GM23338 (cell line): Measurements from ENCODE around the gene ARMC5. TPM values are rescaled to one million over a fixed set of nuclear protein-coding genes. Genes with fewer than 3 reads are reported as not detected.

Experiments
- ATAC-seq: fragments of 200-7000 bp; cut with Tn5 transposase; 3 replicates; pipeline ENCODE4 v1.9.1; 2020
- DNase-seq: peaks from one replicate; pipeline ENCODE4 v3.0.0-alpha.2; 2015; ENCODE audit warnings: low spot score
- H2AFZ ChIP-seq: fragments of 200-600 bp; sonication (generic); 2 replicates; pipeline ENCODE4 v1.8.0; 2016; ENCODE audit warnings: antibody characterized with exemption, mild to moderate bottlenecking, moderate library complexity
- H3F3A ChIP-seq: fragments of 200-600 bp; sonication (generic); replicated peaks from 2 replicates; pipeline ENCODE4 v1.8.0; 2017; ENCODE audit warnings: antibody characterized with exemption, mixed run types, low read depth
- H3K27ac ChIP-seq: fragments of 200-600 bp; sonication (generic); 2 replicates; pipeline ENCODE4 v1.6.1; 2016; ENCODE audit warnings: low read depth
- H3K27me3 ChIP-seq: fragments of 200-600 bp; sonication (generic); 2 replicates; pipeline ENCODE4 v1.8.0; 2016; ENCODE audit warnings: mild to moderate bottlenecking, mixed run types, moderate library complexity; ENCODE audit not compliant: insufficient read depth
- H3K36me3 ChIP-seq: fragments of 200-600 bp; sonication (generic); 2 replicates; pipeline ENCODE4 v1.8.0; 2016; ENCODE audit warnings: mild to moderate bottlenecking; ENCODE audit not compliant: insufficient read depth
- H3K4me1 ChIP-seq: fragments of 200-600 bp; sonication (generic); 2 replicates; pipeline ENCODE4 v1.8.0; 2016; ENCODE audit warnings: mild to moderate bottlenecking, moderate library complexity; ENCODE audit not compliant: insufficient read depth
- H3K4me2 ChIP-seq: fragments of 200-600 bp; sonication (generic); 2 replicates; pipeline ENCODE4 v1.7.1; 2017; ENCODE audit warnings: mixed run types
- H3K4me3 ChIP-seq: fragments of 200-600 bp; sonication (generic); 2 replicates; pipeline ENCODE4 v1.6.1; 2016; ENCODE audit warnings: mixed run types
- H3K79me2 ChIP-seq: fragments of 200-600 bp; sonication (generic); replicated peaks from 2 replicates; pipeline ENCODE4 v1.8.0; 2017; ENCODE audit warnings: mild to moderate bottlenecking; ENCODE audit not compliant: insufficient read depth
- H3K9me2 ChIP-seq: fragments of 200-600 bp; sonication (generic); 2 replicates; pipeline ENCODE4 v1.8.0; 2017; ENCODE audit not compliant: insufficient read depth
- H4K20me1 ChIP-seq: fragments of 200-600 bp; sonication (generic); replicated peaks from 2 replicates; pipeline ENCODE4 v1.8.0; 2017; ENCODE audit warnings: mild to moderate bottlenecking; ENCODE audit not compliant: insufficient read depth
- H3K27ac Mint-ChIP-seq: 2 replicates; pipeline ENCODE4 v1.8.0; 2020; ENCODE audit warnings: inconsistent platforms, mild to moderate bottlenecking, moderate library complexity, mixed read lengths
- H3K27me3 Mint-ChIP-seq: 3 replicates; pipeline ENCODE4 v1.8.0; 2022; ENCODE audit warnings: low read depth, mild to moderate bottlenecking, moderate library complexity, mixed read lengths, inconsistent platforms; ENCODE audit not compliant: insufficient read depth, poor library complexity
- H3K36me3 Mint-ChIP-seq: 3 replicates; pipeline ENCODE4 v1.8.0; 2021; ENCODE audit warnings: low read depth, mild to moderate bottlenecking, inconsistent platforms, moderate library complexity, mixed read lengths
- H3K4me1 Mint-ChIP-seq: 3 replicates; pipeline ENCODE4 v1.8.0; 2020; ENCODE audit warnings: mild to moderate bottlenecking, inconsistent platforms, mixed read lengths
- H3K4me3 Mint-ChIP-seq: 3 replicates; pipeline ENCODE4 v1.8.0; 2021; ENCODE audit warnings: moderate library complexity, mild to moderate bottlenecking, inconsistent platforms, mixed read lengths
- H3K9me3 Mint-ChIP-seq: 3 replicates; pipeline ENCODE4 v1.8.0; 2020; ENCODE audit warnings: moderate library complexity, mild to moderate bottlenecking, inconsistent platforms, mixed read lengths
- CREB1 ChIP-seq: fragments of 250-450 bp; sonication (Bioruptor Pico); IDR thresholded peaks from 2 replicates; pipeline ENCODE4 v1.5.0; 2020; ENCODE audit warnings: low read depth, mild to moderate bottlenecking, moderate library complexity
- EZH2 ChIP-seq: fragments of 200-600 bp; sonication (generic); IDR thresholded peaks from one replicate; pipeline ENCODE4 v1.8.0; 2017; ENCODE audit warnings: antibody characterized with exemption, mild to moderate bottlenecking, low read depth; ENCODE audit not compliant: unreplicated experiment
- EZH2phosphoT487 ChIP-seq: fragments of 200-600 bp; sonication (generic); IDR thresholded peaks from one replicate; pipeline ENCODE4 v1.8.1; 2018; ENCODE audit warnings: antibody characterized with exemption; ENCODE audit not compliant: unreplicated experiment
- JUNB ChIP-seq: IDR thresholded peaks from one replicate; pipeline ENCODE4 v1.6.1; 2016; ENCODE audit warnings: antibody characterized with exemption; ENCODE audit not compliant: unreplicated experiment
- NANOG ChIP-seq: IDR thresholded peaks from 2 replicates; pipeline ENCODE4 v1.6.1; 2016; ENCODE audit warnings: antibody characterized with exemption, borderline replicate concordance
- POLR2AphosphoS5 ChIP-seq: IDR thresholded peaks from 2 replicates; pipeline ENCODE4 v1.6.1; 2016; ENCODE audit warnings: antibody characterized with exemption, low read depth
- REST ChIP-seq: IDR thresholded peaks from one replicate; pipeline ENCODE4 v1.6.1; 2018; ENCODE audit warnings: antibody characterized with exemption; ENCODE audit not compliant: unreplicated experiment
- STAT1 ChIP-seq: IDR thresholded peaks from one replicate; pipeline ENCODE4 v1.6.1; 2016; ENCODE audit warnings: antibody characterized with exemption; ENCODE audit not compliant: unreplicated experiment
- ZNF114 ChIP-seq: fragments of 250-450 bp; sonication (Bioruptor Pico); IDR thresholded peaks from 2 replicates; pipeline ENCODE4 v1.5.0; 2020; ENCODE audit warnings: mild to moderate bottlenecking, moderate library complexity
- ZNF331 ChIP-seq: fragments of 250-450 bp; sonication (Bioruptor Pico); IDR thresholded peaks from 2 replicates; pipeline ENCODE4 v1.5.0; 2020; ENCODE audit warnings: low read depth, mild to moderate bottlenecking, moderate library complexity
- polyA plus RNA-seq: library from polyadenylated mRNA; unstranded; fragments of >200 nt; fragmentation: Nextera tagmentation; extraction: Ambion mirVana; gene quantifications from 2 replicates; pipeline ENCODE4 v1.2.1, GENCODE V29; 2016
- total RNA-seq: library from RNA; depleted of rRNA; stranded (reverse); fragments of >200 nt; shearing (Covaris generic); gene quantifications from 2 replicates; pipeline ENCODE4 v1.2.3, GENCODE V29; 2014

Gene ARMC5
- total and polyA plus RNA-seq, 2 experiments from 2014 or later: 5.9 to 11.3 TPM

DNA sequence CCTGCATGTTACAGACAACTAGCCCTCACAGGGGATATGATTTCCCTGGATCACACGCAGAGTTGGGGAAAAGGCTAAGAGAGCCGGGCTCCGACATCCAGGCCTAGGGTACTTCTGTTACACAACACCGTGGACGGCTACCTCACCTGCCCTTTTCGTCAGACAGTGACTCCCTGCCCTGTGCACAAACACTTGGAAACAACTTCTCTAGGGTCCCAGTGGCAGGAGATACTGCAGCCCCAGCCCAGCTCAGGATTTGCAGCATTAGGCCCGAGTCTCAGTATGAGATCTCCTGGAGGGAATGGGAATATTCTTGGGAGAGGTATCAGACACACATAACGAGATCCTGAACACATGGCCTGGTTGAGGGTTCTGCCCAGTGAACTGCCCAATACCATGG, 40.6 kb downstream of the ARMC5 start:
- no peaks in the 10 kb centered on the region for H3K36me3 ChIP-seq
- H3K9me3 Mint-ChIP-seq: no peaks in the 10 kb centered on the region; the same call in 2 of the 3 replicates
- H3K4me3 Mint-ChIP-seq: no peak overlapping the region

DNA sequence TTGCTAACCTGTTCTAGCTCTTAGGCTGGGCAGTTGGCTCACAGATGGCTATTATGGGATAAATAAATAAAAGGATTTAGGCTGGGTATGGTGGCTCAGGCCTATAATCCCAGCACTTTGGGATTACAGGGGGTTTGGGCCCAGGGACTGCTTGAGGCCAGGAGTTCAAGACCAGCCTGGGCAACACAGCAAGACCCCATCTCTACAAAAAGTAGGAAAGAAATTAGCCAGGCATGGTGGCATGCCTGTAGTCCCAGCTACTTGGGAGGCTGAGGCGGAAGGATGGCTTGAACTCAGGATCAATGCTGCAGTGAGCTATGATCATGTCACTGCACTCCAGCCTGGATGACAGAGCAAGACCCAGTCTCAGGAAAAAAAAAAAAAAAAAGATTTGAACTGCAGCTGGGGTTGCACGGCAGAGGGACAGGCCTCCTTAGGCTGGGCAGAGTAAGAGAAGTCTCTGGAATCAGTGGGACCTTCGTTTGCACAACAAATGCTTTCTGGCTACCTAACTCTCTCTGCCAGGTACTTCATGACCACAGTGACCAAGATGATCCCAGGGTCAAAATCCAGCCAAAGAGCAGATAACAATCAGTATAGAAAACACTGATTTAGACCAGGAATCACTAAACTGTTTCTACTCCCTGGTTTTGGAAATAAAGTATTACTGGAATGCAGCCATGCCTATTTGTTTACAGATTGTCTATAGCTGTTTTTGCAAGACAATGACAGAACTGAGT, 42.1 kb downstream of the ARMC5 start:
- H3K27ac ChIP-seq: no peak overlapping the region
- H3K27me3 ChIP-seq: no peaks in the 10 kb centered on the region
- H3F3A ChIP-seq: no peaks in the 10 kb centered on the region
- H3K4me2 ChIP-seq: peak overlapping the region; percentile 72
- peaks cover 4% of the 10 kb centered on the region; the same call in 1 of the 2 replicates for H4K20me1 ChIP-seq
- peaks cover 16% of the 10 kb centered on the region for H3K36me3 Mint-ChIP-seq
- no peaks in the 10 kb centered on the region for H3K36me3 ChIP-seq
- DNase-seq (peak; percentile 25), ATAC-seq (peak; percentile 82)
- H3K27ac Mint-ChIP-seq: peak overlapping the region; percentile 82; the same call in 1 of the 2 replicates
- H2AFZ ChIP-seq: no peak overlapping the region
- H3K9me2 ChIP-seq: no peaks in the 10 kb centered on the region
- peak overlapping the region; percentile 28 for H3K4me3 ChIP-seq
- H3K79me2 ChIP-seq: no peaks in the 10 kb centered on the region
- no peaks in the 10 kb centered on the region; the same call in 2 of the 3 replicates for H3K9me3 Mint-ChIP-seq
- peaks cover 7% of the 10 kb centered on the region for H3K27me3 Mint-ChIP-seq
- H3K4me1 ChIP-seq: peaks cover 12% of the 10 kb centered on the region
- TF ChIP-seq ZNF331 (no peak), REST (no peak), NANOG (no peak), ZNF114 (CRISPR knock-in tag) (no peak), EZH2 (no peak), JUNB (no peak), EZH2phosphoT487 (no peak), STAT1 (no peak), CREB1 (CRISPR knock-in tag) (no peak), POLR2AphosphoS5 (no peak)
- H3K4me1 Mint-ChIP-seq: peaks cover 17% of the 10 kb centered on the region
- no peak overlapping the region; the same call in 2 of the 3 replicates for H3K4me3 Mint-ChIP-seq

More for the DNA sequence above, 40.6 kb downstream of the ARMC5 start:
- TF ChIP-seq STAT1: no peak
- Histone ChIP-seq H3K9me2 (no peaks in the 10 kb centered on the region), H3K27me3 (no peaks in the 10 kb centered on the region), H3K79me2 (no peaks in the 10 kb centered on the region), H3F3A (no peaks in the 10 kb centered on the region), H3K4me2 (no peak overlapping the region), H3K4me1 (peaks cover 12% of the 10 kb centered on the region), H2AFZ (no peak overlapping the region), H3K27ac (no peak overlapping the region), H4K20me1 (0 out of 2 replicates have a peak, but pooled peaks cover 4% of the 10 kb centered on the region), H3K4me3 (no peak overlapping the region)
- no peak for ATAC-seq
- no peak for DNase-seq
- no peak overlapping the region for H3K27ac Mint-ChIP-seq
- H3K27me3 Mint-ChIP-seq: peaks cover 7% of the 10 kb centered on the region
- peaks cover 22% of the 10 kb centered on the region for H3K4me1 Mint-ChIP-seq
- H3K36me3 Mint-ChIP-seq: peaks cover 11% of the 10 kb centered on the region; the same call in 2 of the 3 replicates
